ENCODE data around the gene OR8A1.
"Not testable (repeated sequence)": the region's sequence is repeated elsewhere in the genome, so short reads cannot be mapped to it uniquely, and the experiment has no call there.

OR8A1 gene

DNA sequence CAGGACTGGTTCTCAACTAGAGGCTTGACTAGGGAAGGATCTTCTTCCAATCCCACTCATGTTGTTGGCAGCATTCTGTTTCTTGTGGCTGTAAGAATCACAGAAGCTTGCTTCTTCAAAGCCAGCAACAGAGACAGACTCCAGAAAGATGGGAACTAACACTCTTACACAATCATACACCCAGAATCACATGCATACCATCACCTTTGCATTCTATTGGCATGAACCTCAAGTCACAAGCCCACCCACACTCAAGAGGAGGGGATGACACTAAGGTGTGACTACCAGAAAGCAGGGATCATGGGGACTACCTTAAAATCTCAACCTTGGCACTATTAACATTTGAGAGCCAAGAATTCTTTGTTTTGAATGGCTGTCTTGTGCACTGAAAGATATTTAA, 27.8 kb downstream of the OR8A1 start:
- no peak for DNase-seq

GRCh38 chr11:124600621-124601320, 31.0 kb downstream of the OR8A1 start:
- no peak for DNase-seq

- DNase-seq: no peak
These were observed 32.4 kb downstream of the OR8A1 start for GRCh38 chr11:124602193-124602592.

DNA sequence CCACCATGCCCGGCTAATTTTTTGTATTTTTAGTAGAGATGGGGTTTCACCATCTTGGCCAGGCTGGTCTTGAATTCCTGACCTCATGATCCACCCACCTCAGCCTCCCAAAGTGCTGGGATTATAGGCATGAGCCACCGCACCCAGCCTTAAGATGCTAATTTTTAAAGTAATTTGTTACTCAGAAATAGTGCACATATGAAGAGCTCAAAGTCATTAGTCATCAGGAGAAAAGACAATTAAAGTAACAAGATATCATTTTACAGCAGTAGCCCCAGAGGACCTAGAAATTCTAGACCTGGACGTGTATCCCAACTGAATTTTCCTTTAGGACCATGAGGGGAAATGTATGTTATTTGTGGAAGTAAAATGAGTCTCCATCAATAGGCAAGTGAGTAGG, 32.9 kb downstream of the OR8A1 start:
- DNase-seq: not testable (repeated sequence)

DNA sequence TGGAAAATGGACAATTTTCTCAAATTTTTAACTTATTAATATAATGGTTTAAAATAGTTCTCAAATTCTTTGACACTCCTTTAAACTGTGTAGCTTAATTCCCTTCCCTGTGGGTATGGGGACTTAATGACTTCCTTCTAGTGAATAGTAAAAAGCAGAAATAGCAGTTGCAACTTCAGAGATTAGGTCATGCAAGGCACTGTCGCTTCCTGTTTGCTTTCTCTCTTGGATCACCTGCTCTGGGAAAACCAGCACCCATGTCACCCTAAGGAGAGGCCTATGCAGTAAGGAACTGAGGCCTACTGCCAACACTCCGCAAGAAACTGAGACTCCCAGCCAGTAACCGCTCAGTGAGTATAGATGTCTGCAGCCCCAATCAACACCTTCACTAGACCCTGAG, 35.9 kb downstream of the OR8A1 start:
- DNase-seq: no peak

DNA sequence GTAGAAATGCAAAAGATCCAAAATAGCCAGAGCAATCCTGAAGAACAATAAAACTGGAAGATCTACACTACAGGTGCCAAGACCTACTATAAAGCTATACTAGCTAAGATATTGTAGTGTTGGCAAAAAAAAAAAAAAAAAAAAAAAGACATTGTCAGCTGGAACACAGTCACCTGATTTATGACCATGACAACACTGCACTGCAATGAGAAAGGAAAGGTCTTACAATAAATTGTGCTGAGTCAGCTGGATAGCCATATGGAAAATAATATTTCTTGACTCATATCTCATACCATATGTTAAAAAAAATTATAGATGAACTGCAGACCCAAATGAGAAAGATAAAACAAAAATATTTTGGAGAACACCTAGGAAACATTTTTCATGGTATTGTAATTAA, 38.4 kb downstream of the OR8A1 start:
- no peak for DNase-seq

DNA sequence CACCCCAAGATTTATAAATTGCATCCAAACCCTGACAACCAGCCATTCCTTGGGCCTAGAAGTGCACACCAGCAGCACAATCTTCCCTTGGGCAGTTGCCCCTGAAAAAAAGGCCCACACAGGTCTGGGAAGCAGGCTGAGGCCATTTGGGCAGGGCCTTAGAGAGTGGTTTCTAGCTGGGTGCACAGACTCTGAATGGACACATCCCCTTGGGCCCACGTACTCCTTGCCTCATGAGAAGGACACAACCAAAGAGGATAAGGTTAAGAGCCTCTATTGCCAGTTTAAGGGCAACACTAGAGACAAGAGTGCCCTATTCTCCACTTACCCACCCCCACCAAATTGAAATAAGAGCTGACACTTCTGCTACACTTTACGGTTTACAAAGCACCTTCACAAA, 40.5 kb downstream of the OR8A1 start:
- no peak for DNase-seq

GRCh38 chr11:124611064-124611463, 41.3 kb downstream of the OR8A1 start, which contains the start of gene PANX3:
Gene PANX3 (plus strand): TSS chr11:124611428. CDS start chr11:124611557, 129 bp downstream.
- no peak for DNase-seq

DNA sequence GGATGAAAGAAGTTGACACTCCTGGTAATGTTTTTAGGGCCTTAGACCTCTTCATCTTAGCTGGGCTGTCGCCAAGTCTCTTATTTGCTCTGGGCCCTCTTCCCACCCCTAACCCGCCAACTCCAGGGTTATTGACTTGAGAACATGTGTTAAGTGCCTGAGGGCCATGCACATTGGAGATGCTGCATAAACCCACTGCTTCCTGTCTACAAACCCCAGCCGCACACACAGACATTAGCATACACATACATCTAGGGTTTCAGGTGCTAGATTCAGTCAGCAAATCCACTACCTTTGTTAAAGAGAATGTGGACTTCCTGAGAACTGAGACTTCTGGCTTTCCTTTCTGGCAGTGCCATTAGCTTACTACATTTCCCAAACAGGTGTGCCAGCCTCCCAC, 42.2 kb downstream of the OR8A1 start:
- DNase-seq: no peak

DNA sequence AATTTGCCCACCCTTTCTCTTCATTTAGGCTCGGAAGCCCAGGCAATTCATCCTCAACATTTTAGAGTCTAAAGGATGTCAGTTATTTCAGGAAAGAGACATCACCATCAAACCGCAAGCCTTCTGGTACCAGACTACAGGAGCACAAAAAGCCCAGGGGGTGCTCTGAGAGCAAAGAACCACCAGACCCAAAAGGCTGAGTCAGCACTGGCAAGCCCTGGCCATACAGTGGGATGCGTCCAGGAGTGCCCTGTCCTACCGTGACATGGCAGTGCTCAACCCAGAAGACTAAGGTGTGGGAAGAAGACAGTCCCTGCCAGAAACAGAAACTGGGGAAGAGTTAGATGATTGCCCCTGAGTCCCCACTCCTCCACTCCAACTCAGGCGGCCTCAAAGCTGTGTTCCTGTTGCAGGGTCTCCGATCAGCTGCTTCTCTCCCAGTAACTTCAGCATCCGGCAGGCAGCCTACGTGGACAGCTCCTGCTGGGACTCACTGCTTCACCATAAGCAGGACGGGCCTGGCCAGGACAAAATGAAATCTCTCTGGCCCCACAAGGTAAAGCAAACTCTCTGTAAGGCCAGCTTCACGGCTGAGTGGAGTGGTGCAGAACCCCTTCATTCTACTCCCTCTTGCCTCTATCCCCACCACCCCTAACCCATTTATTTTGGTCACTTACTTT, 42.9 kb downstream of the OR8A1 start:
- DNase-seq: no peak

DNA sequence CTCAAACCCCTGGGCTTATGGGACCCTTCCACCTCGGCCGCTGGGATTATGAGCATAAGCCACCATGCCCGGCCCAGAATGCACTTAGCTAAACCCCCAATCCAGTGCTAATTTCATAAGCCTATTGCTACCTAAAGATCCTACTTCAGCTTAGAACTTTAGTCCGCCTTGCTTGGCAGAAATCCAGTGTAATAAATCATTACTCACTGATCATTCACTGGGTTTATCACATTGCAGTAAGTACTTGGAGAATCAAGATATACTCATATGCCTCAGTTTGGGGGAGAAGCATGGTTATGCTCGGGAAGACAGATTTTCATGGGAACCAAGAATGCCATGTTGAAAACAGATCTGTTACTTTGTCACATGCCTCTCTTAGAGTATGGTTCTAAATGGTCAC, 49.1 kb downstream of the OR8A1 start:
- DNase-seq: no peak
